Measurements from ENCODE around the gene POGLUT3. TPM values are rescaled to one million over a fixed set of nuclear protein-coding genes. Genes with fewer than 3 reads are reported as not detected.

The POGLUT3 gene
- 52.3 TPM for total RNA-seq (2021; ENCODE audit: unreplicated experiment)
- 25.6 TPM for polyA plus RNA-seq (2012; ENCODE audit: insufficient read length)
- Bru-seq, nascent RNA: percentile 81 among the genes with signal in this experiment
- BruChase-seq, experiment 1, labeled RNA remaining after a 2-hour chase: percentile 89 among the genes with signal in this experiment
- BruChase-seq, experiment 2, labeled RNA remaining after a 6-hour chase: percentile 95 among the genes with signal in this experiment
- long read RNA-seq, full-length matches to known transcripts: 52 of 71 reads
- long read RNA-seq, partial matches to known transcripts: 2 of 71 reads
- long read RNA-seq, other reads (novel, unspliced or antisense): 17 of 71 reads

GRCh38 chr11:108498046-108498815 is at the start of gene POGLUT3:
POGLUT3 (minus strand) TSS chr11:108498384; CDS start chr11:108498366, 18 bp downstream.
- peak within 1 kb of the TSS; percentile 69 to 78 for H3K4me3 ChIP-seq (ENCODE audit: low read depth in 2 of 2, low read length in 2 of 2)
- no peaks in the 10 kb centered on the region for H3K9me3 ChIP-seq (ENCODE audit: control insufficient read depth, insufficient read depth, low read depth, low read length)
- no peaks in the 10 kb centered on the region for H3K36me3 ChIP-seq (ENCODE audit: control insufficient read depth, insufficient read depth, low read length)
- no peak for TF ChIP-seq TCF7L2 (IDR thresholded peaks at IDR 0.05; ENCODE audit: low read depth, low read length)
- TF ChIP-seq REST (IDR thresholded peaks at IDR 0.05; ENCODE audit: insufficient read depth in 1 of 2, low read depth in 2 of 2, low read length in 1 of 2): no peak
- peak; percentile 76 for TF ChIP-seq POLR2AphosphoS5 (IDR thresholded peaks at IDR 0.05; ENCODE audit: low read depth, low read length)
- ChIA-PET CTCF (no interaction called here), POLR2A (no interaction called here)
- in situ Hi-C loops (cut with HindIII; ENCODE audit: low pct_unique_long_range_greater_than_20kb, low sequenced_read_pairs): no loop called here
- BruUV-seq (replicated peaks): no TSS peak
- no peaks in the 10 kb centered on the region for H3K27me3 ChIP-seq (ENCODE audit: control insufficient read depth, insufficient read depth, low read length)
- no peak for DNase-seq (ENCODE audit: low read depth, low spot score)
- peak within 1 kb of the TSS; percentile 90 for H3K27ac ChIP-seq (ENCODE audit: low read length)
- peaks cover 10% of the 10 kb centered on the region for H3K4me1 ChIP-seq (ENCODE audit: control insufficient read depth, insufficient read depth, low read length)
- peak; percentile 86 for ATAC-seq
- intact Hi-C loops (cut with micrococcal nuclease; ENCODE audit: unreplicated experiment): no loop called here

GRCh38 chr11:108545909-108546501 is 47.8 kb upstream of the POGLUT3 start:
- ATAC-seq (no peak), DNase-seq (ENCODE audit: low read depth, low spot score) (no peak)
- intact Hi-C loops (cut with micrococcal nuclease; ENCODE audit: unreplicated experiment) (no loop called here), in situ Hi-C loops (cut with HindIII; ENCODE audit: low pct_unique_long_range_greater_than_20kb, low sequenced_read_pairs) (no loop called here)
- Histone ChIP-seq H3K4me3 (ENCODE audit: low read depth in 2 of 2, low read length in 2 of 2) (no peak overlapping the region), H3K36me3 (ENCODE audit: control insufficient read depth, insufficient read depth, low read length) (no peaks in the 10 kb centered on the region), H3K9me3 (ENCODE audit: control insufficient read depth, insufficient read depth, low read depth, low read length) (no peaks in the 10 kb centered on the region), H3K4me1 (ENCODE audit: control insufficient read depth, insufficient read depth, low read length) (no peaks in the 10 kb centered on the region), H3K27me3 (ENCODE audit: control insufficient read depth, insufficient read depth, low read length) (no peaks in the 10 kb centered on the region; the same call in 1 of the 2 replicates), H3K27ac (ENCODE audit: low read length) (no peak overlapping the region)
- no TSS peak for BruUV-seq (replicated peaks)
- CTCF ChIA-PET: interaction anchor here (0.6 kb wide), 1 partner anchor 427 kb away, joined by 3 read pairs; no protein-coding TSS in a partner anchor
- POLR2A ChIA-PET: no interaction called here
- TF ChIP-seq POLR2AphosphoS5 (IDR thresholded peaks at IDR 0.05; ENCODE audit: low read depth, low read length) (no peak), SIN3A (IDR thresholded peaks at IDR 0.05; ENCODE audit: borderline replicate concordance, insufficient read depth, low read depth, low read length) (no peak), TCF7L2 (IDR thresholded peaks at IDR 0.05; ENCODE audit: low read depth, low read length) (no peak), REST (IDR thresholded peaks at IDR 0.05; ENCODE audit: insufficient read depth in 1 of 2, low read depth in 2 of 2, low read length in 1 of 2) (no peak), CTCF (IDR thresholded peaks at IDR 0.05) (no peak)
